Suprapubic skin (tissue), 4 donors: ENCODE measurements around the gene MAP3K20.

Experiments
- POLR2A ChIP-seq, 2 donors: fragments of 450-650 bp; IDR thresholded peaks; one replicate each; pipeline ENCODE4 v1.6.1; 2017; ENCODE audit warnings: antibody characterized with exemption in 2 of 2, mild to moderate bottlenecking in 2 of 2, moderate library complexity in 2 of 2
- POLR2AphosphoS5 ChIP-seq, 3 donors: sonication (generic); formaldehyde crosslinking; IDR thresholded peaks; one replicate each; pipeline ENCODE4 v1.6.1; 2017; ENCODE audit warnings: antibody characterized with exemption in 3 of 3
- TF ChIP-seq, protein P1 (sequence below), 2 donors: fragments of 200-600 bp in 1 of 2; fragments of 450-650 bp in 1 of 2; sonication (generic) in 1 of 2; IDR thresholded peaks; one replicate each; pipeline ENCODE4 v1.5.1; 2016 to 2019; ENCODE audit warnings: antibody characterized with exemption in 2 of 2, mild to moderate bottlenecking in 1 of 2, moderate library complexity in 1 of 2

DNA sequence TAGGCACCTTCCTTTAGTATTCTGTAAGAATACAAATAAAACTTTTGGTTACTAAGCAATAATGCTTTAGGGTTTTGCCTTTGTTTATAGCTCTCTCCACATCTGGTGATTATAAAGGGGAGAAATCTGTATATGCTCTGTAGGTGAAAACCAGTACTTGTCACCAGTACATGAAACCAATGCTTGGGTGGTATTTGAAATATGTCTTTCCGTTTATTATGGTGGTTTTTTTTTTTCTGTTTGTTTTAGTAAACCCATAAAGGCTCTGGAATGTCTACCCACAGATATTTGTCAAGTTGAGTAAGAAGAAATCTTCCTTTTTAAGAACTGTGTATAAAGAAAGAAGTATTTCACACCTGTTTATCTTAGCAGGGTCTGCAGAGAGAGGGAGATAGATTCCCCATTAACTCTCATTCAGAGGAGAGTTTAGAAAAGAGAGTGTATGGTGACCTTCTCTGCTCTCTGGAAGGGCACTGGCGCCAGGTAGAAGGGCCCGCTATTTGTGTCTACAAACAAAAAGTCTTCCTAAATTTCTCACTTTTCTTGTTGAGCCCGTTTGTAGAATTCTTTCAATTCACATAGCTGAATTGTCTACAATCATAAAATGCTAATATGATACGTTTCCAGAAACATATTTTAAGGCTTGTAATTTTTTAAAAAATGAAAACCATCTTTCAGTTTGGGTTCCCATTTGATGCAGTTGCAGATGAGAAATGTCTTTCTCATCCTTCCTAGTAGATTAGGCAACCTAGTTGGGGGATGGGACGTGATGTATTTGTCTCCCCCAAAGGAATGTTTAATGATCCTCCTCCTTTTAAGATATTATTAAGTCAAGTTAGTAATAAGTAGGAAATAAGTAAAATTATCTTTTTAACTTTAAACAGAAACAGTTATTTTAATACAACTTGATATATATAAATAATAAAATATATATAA, 33.9 kb downstream of the MAP3K20 start:
- TF ChIP-seq POLR2A (IDR thresholded peaks at IDR 0.05) (no peak), POLR2AphosphoS5 (IDR thresholded peaks at IDR 0.05) (no peak)
- TF ChIP-seq, protein P1, sequence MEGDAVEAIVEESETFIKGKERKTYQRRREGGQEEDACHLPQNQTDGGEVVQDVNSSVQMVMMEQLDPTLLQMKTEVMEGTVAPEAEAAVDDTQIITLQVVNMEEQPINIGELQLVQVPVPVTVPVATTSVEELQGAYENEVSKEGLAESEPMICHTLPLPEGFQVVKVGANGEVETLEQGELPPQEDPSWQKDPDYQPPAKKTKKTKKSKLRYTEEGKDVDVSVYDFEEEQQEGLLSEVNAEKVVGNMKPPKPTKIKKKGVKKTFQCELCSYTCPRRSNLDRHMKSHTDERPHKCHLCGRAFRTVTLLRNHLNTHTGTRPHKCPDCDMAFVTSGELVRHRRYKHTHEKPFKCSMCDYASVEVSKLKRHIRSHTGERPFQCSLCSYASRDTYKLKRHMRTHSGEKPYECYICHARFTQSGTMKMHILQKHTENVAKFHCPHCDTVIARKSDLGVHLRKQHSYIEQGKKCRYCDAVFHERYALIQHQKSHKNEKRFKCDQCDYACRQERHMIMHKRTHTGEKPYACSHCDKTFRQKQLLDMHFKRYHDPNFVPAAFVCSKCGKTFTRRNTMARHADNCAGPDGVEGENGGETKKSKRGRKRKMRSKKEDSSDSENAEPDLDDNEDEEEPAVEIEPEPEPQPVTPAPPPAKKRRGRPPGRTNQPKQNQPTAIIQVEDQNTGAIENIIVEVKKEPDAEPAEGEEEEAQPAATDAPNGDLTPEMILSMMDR (IDR thresholded peaks at IDR 0.05): no peak
